PC-3 (cell line): ENCODE measurements around the gene MYO10. TPM values are rescaled to one million over a fixed set of nuclear protein-coding genes. Genes with fewer than 3 reads are reported as not detected.

ENCODE experiments used
- ATAC-seq: fragments of 200-7000 bp; cut with Tn5 transposase; 2 replicates; pipeline ENCODE4 v1.9.1; 2020; ENCODE audit warnings: mild to moderate bottlenecking, moderate library complexity
- BruUV-seq: library from RNA; stranded (reverse); fragments of 400-500 nt; replicated peaks from 2 replicates; lab custom pipeline; 2021; lab: Mats Ljungman, UMichigan
- CTCF ChIA-PET: fragments of 300-600 bp; sonication (Branson Sonifier 250); formaldehyde crosslinking; loops from one replicate; lab custom pipeline; 2022; ENCODE audit warnings: antibody characterized with exemption; lab: Charles Lee
- POLR2A ChIA-PET: fragments of 300-600 bp; sonication (Branson Sonifier 250); formaldehyde crosslinking; loops from one replicate; lab custom pipeline; 2022; ENCODE audit warnings: antibody characterized with exemption; ENCODE audit not compliant: unreplicated experiment; lab: Charles Lee
- DNase-seq: peaks from one replicate; pipeline ENCODE4 v3.0.0-alpha.2; 2015
- H2AFZ ChIP-seq: fragments of 300-600 bp; sonication (generic); 2 replicates; pipeline ENCODE4 v1.6.0; 2016; ENCODE audit warnings: antibody characterized with exemption, low read length
- H3F3A ChIP-seq: fragments of 300-600 bp; sonication (generic); one replicate; pipeline ENCODE4 v1.6.0; 2017; ENCODE audit warnings: antibody characterized with exemption, low read length, control low read depth, mild to moderate bottlenecking; ENCODE audit not compliant: unreplicated experiment
- H3K27ac ChIP-seq: fragments of 300-600 bp; sonication (generic); 2 replicates; pipeline ENCODE4 v1.5.1; 2016; ENCODE audit warnings: mild to moderate bottlenecking, low read length
- H3K27me3 ChIP-seq: fragments of 300-600 bp; sonication (generic); 2 replicates; pipeline ENCODE4 v1.6.1; 2016; ENCODE audit warnings: low read length, mixed read lengths
- H3K36me3 ChIP-seq: fragments of 300-600 bp; sonication (generic); 2 replicates; pipeline ENCODE4 v1.6.1; 2016; ENCODE audit warnings: low read depth, mixed run types, low read length, mixed read lengths
- H3K4me1 ChIP-seq: fragments of 300-600 bp; sonication (generic); 2 replicates; pipeline ENCODE4 v1.5.1; 2016; ENCODE audit warnings: low read length; ENCODE audit not compliant: insufficient read depth
- H3K4me2 ChIP-seq: fragments of 300-600 bp; sonication (generic); 2 replicates; pipeline ENCODE4 v1.6.0; 2016; ENCODE audit warnings: low read length
- H3K4me3 ChIP-seq: fragments of 300-600 bp; sonication (generic); 2 replicates; pipeline ENCODE4 v1.5.1; 2016; ENCODE audit warnings: mild to moderate bottlenecking, low read length, mixed read lengths
- H3K79me2 ChIP-seq: fragments of 300-600 bp; sonication (generic); 2 replicates; pipeline ENCODE4 v1.6.1; 2017; ENCODE audit warnings: low read length, mixed read lengths
- H3K9ac ChIP-seq: fragments of 300-600 bp; sonication (generic); 2 replicates; pipeline ENCODE4 v1.6.0; 2016; ENCODE audit warnings: mild to moderate bottlenecking, low read length
- H3K9me2 ChIP-seq: fragments of 300-600 bp; sonication (generic); replicated peaks from 2 replicates; pipeline ENCODE4 v1.6.1; 2016; ENCODE audit warnings: mixed run types, low read length, mixed read lengths
- H3K9me3 ChIP-seq: fragments of 300-600 bp; sonication (generic); 2 replicates; pipeline ENCODE4 v1.6.1; 2016; ENCODE audit warnings: low read length, mixed read lengths
- H4K20me1 ChIP-seq: fragments of 300-600 bp; sonication (generic); 2 replicates; pipeline ENCODE4 v1.6.1; 2016; ENCODE audit warnings: low read length, mixed read lengths
- CTCF ChIP-seq: fragments of 300-600 bp; sonication (generic); conservative IDR thresholded peaks from 2 replicates; pipeline ENCODE4 v1.5.1; 2017; ENCODE audit warnings: antibody characterized with exemption, low read depth, mild to moderate bottlenecking, low read length
- EZH2 ChIP-seq: fragments of 300-600 bp; sonication (generic); IDR thresholded peaks from one replicate; pipeline ENCODE4 v1.6.1; 2017; ENCODE audit warnings: antibody characterized with exemption, mild to moderate bottlenecking, low read length; ENCODE audit not compliant: unreplicated experiment
- EZH2phosphoT487 ChIP-seq: fragments of 300-600 bp; sonication (generic); IDR thresholded peaks from 2 replicates; pipeline ENCODE4 v1.6.1; 2018; ENCODE audit warnings: mild to moderate bottlenecking, antibody characterized with exemption, low read length, borderline replicate concordance
- intact Hi-C: fragments of 100-400 bp; cut with micrococcal nuclease; formaldehyde crosslinking; loops from 2 replicates; pipeline ENCODE4 v1.9.0; 2023
- total RNA-seq: library from RNA; depleted of rRNA; stranded (reverse); fragments of >200 nt; gene quantifications from 2 replicates; pipeline ENCODE4 v1.2.3, GENCODE V29; 2014

The MYO10 gene
- total RNA-seq, 1 experiment from 2014 or later, result 52.3 TPM

DNA sequence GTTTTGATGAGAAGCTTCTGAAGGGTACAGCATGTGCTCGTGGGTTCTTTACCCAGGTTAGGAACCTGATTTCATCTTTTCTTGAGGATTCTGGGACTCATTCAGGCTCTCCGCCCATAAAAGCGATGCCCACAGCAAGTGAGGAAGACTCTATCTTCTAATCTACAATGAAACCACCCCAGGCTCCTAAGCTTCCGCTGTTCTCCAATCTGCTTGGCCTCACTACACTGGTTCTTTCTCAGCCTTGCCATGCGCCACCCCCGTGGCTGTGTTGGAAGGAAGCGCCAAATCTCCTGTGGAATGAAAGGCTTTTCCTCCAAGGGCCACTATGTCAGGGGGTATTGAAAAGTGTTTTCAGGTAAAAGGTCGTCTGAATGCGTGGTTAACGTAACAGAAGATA is 135.6 kb downstream of the MYO10 start:
- no peaks in the 10 kb centered on the region for H3K9me2 ChIP-seq
- DNase-seq (no peak), ATAC-seq (no peak)
- CTCF ChIA-PET, result no interaction called here
- no peak overlapping the region for H3K4me3 ChIP-seq
- H3K36me3 ChIP-seq, result no peaks in the 10 kb centered on the region
- no peak overlapping the region for H3K27ac ChIP-seq
- intact Hi-C loops, result no loop called here
- H3K9ac ChIP-seq, result no peak overlapping the region
- BruUV-seq, result no TSS peak
- TF ChIP-seq EZH2phosphoT487, result no peak
- no peak for TF ChIP-seq CTCF
- no peak for TF ChIP-seq EZH2
- H4K20me1 ChIP-seq, result no peaks in the 10 kb centered on the region
- H2AFZ ChIP-seq, result no peak overlapping the region
- no peaks in the 10 kb centered on the region for H3K27me3 ChIP-seq
- no peaks in the 10 kb centered on the region for H3K4me1 ChIP-seq
- no peak overlapping the region for H3K4me2 ChIP-seq
- POLR2A ChIA-PET, result no interaction called here
- no peaks in the 10 kb centered on the region for H3K9me3 ChIP-seq
- H3K79me2 ChIP-seq, result peaks cover 59% of the 10 kb centered on the region
- H3F3A ChIP-seq, result no peaks in the 10 kb centered on the region

DNA sequence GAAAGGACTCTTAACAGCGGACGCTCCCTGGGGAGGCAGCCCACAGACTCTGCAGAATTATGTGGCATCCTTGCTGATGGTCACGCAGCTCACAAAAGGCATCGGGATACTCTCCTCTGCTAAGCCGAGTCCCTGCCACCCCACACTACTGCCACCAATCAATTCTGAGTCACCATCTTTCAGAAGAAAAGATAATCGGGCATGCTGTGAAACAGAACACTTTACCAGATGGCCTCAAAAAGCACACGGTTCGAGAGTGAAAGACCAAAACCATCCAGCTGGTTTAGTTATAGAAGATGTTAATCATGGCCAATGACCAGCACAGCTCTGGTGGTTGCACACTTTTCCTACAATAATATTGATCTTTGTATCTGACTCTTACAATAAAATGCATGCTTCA is 136.3 kb downstream of the MYO10 start:
- BruUV-seq, result no TSS peak
- Histone ChIP-seq H3K27me3 (no peaks in the 10 kb centered on the region), H3K9me3 (no peaks in the 10 kb centered on the region), H4K20me1 (no peaks in the 10 kb centered on the region), H3K36me3 (no peaks in the 10 kb centered on the region), H3K9me2 (no peaks in the 10 kb centered on the region), H3K4me3 (no peak overlapping the region), H3K79me2 (peaks cover 55% of the 10 kb centered on the region), H3K9ac (no peak overlapping the region), H3K4me1 (no peaks in the 10 kb centered on the region), H2AFZ (no peak overlapping the region), H3K4me2 (no peak overlapping the region), H3F3A (no peaks in the 10 kb centered on the region), H3K27ac (no peak overlapping the region)
- CTCF ChIA-PET, result no interaction called here
- intact Hi-C loops, result no loop called here
- POLR2A ChIA-PET, result no interaction called here
- ATAC-seq (no peak), DNase-seq (no peak)
- no peak for TF ChIP-seq EZH2phosphoT487
- TF ChIP-seq EZH2, result no peak
- no peak for TF ChIP-seq CTCF

- Histone ChIP-seq H3K9me3 (no peaks in the 10 kb centered on the region), H3K36me3 (no peaks in the 10 kb centered on the region), H2AFZ (no peak overlapping the region), H4K20me1 (no peaks in the 10 kb centered on the region), H3K27ac (no peak overlapping the region), H3K9me2 (no peaks in the 10 kb centered on the region), H3K4me3 (no peak overlapping the region), H3K79me2 (peaks cover 43% of the 10 kb centered on the region), H3K9ac (no peak overlapping the region), H3K27me3 (no peaks in the 10 kb centered on the region), H3K4me1 (no peaks in the 10 kb centered on the region), H3F3A (no peaks in the 10 kb centered on the region), H3K4me2 (no peak overlapping the region)
- no peak for TF ChIP-seq EZH2
- no peak for TF ChIP-seq CTCF
- no peak for TF ChIP-seq EZH2phosphoT487
- ATAC-seq (no peak), DNase-seq (no peak)
- ChIA-PET POLR2A (no interaction called here), CTCF (no interaction called here)
- intact Hi-C loops, result no loop called here
- no TSS peak for BruUV-seq
These were observed 138.1 kb downstream of the MYO10 start for GRCh38 chr5:16797951-16798350.
